ENCODE data around the gene SOX21.

GRCh38 chr13:94710881-94711560 is 1.3 kb downstream of the SOX21 start:
- TF ChIP-seq POLR2A (IDR thresholded peaks at IDR 0.05; ENCODE audit: low read length) (no peak), RARB (CRISPR knock-in tag; IDR thresholded peaks at IDR 0.05) (no peak)

Data from A549 (cell line).